ENCODE results near the gene ENTPD8. TPM values are rescaled to one million over a fixed set of nuclear protein-coding genes. Genes with fewer than 3 reads are reported as not detected.

ENTPD8 gene
- total and polyA plus RNA-seq, 2 of the 4 experiments (the other 2 are of a cell fraction), result 0.07 TPM; not detected in 1

DNA sequence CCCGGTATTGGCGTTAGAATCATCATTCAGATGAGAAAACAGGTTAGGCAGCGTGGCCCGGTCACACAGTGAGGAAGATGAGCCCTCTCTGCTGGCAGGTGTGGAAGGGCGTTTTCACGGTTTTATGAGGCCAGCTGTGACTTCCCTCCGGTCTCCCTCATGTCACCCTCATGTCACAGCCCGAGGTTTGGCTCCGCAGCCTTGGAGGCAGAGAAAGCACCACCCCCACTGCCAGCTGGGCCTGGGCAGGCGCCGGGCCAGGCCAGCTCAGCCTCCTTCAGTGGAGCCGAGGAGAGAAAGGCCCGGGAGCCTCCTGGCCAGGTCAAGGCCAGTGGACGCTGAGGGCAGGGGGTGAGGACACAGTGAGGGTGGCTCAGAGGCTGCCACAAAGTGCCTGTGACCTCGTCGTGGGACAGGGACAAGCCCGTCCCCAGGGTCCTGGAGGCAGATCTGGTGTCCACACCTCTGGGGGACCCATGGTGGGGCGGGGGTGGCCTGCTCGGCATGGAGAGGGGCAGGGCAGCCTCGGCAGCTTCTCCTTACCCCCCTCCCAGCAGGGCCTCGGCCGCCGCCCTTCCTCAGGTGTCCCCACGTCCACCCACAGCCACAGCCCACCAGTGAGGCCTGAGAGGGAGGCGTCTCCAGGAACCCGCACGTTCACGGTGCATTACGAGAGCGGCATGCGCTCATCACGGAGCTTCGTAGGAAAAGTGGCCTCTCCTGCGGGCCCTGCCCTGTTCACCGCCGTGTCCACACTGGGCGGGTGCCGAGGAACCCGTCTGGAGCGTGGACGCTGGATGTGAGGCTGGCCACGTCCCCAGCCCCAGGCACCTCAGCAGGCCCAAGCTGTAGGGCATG, 50.4 kb downstream of the ENTPD8 start:
- dilution Hi-C loops (cut with HindIII; ENCODE audit: low sequenced_read_pairs, unreplicated experiment) (no loop called here), in situ Hi-C loops (cut with MboI; ENCODE audit: low sequenced_read_pairs) (no loop called here)
- H2BK5ac ChIP-seq (ENCODE audit: low read depth, low read length, poor library complexity, severe bottlenecking), result no peak overlapping the region
- TF ChIP-seq USF2 (IDR thresholded peaks at IDR 0.05; ENCODE audit: low read depth, low read length), result no peak
- no peak for TF ChIP-seq CHD1 (IDR thresholded peaks at IDR 0.05; ENCODE audit: low read depth, low read length)
- no peak for TF ChIP-seq RCOR1 (IDR thresholded peaks at IDR 0.05; ENCODE audit: insufficient replicate concordance, low read length)
- no peak for TF ChIP-seq MXI1 (IDR thresholded peaks at IDR 0.05; ENCODE audit: borderline replicate concordance, low read depth, low read length)
- TF ChIP-seq SMC3 (IDR thresholded peaks at IDR 0.05; ENCODE audit: low read depth, low read length), result no peak
- no peak for TF ChIP-seq BHLHE40 (IDR thresholded peaks at IDR 0.05; ENCODE audit: low read depth, low read length)
- TF ChIP-seq FOS (IDR thresholded peaks at IDR 0.05; ENCODE audit: low read depth, low read length), result no peak
- no peak for TF ChIP-seq MAZ (IDR thresholded peaks at IDR 0.05; ENCODE audit: borderline replicate concordance, low read depth, low read length)
- no peak for TF ChIP-seq POLR2A (IDR thresholded peaks at IDR 0.05; ENCODE audit: low read depth, low read length)
- TF ChIP-seq CEBPB (IDR thresholded peaks at IDR 0.05; ENCODE audit: low read depth, low read length), result no peak
- no peak for TF ChIP-seq NFE2L2 (IDR thresholded peaks at IDR 0.05; ENCODE audit: low read depth, low read length)
- TF ChIP-seq, protein P1, sequence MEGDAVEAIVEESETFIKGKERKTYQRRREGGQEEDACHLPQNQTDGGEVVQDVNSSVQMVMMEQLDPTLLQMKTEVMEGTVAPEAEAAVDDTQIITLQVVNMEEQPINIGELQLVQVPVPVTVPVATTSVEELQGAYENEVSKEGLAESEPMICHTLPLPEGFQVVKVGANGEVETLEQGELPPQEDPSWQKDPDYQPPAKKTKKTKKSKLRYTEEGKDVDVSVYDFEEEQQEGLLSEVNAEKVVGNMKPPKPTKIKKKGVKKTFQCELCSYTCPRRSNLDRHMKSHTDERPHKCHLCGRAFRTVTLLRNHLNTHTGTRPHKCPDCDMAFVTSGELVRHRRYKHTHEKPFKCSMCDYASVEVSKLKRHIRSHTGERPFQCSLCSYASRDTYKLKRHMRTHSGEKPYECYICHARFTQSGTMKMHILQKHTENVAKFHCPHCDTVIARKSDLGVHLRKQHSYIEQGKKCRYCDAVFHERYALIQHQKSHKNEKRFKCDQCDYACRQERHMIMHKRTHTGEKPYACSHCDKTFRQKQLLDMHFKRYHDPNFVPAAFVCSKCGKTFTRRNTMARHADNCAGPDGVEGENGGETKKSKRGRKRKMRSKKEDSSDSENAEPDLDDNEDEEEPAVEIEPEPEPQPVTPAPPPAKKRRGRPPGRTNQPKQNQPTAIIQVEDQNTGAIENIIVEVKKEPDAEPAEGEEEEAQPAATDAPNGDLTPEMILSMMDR (conservative IDR thresholded peaks at IDR 0.05; ENCODE audit: low read depth, low read length), result no peak
- TF ChIP-seq ELK1 (IDR thresholded peaks at IDR 0.05; ENCODE audit: borderline replicate concordance, low read depth, low read length), result no peak
- TF ChIP-seq MAFK (IDR thresholded peaks at IDR 0.05; ENCODE audit: low read depth, low read length), result no peak
- no peak for TF ChIP-seq RAD21 (IDR thresholded peaks at IDR 0.05; ENCODE audit: low read length)

More for the DNA sequence above, 50.4 kb downstream of the ENTPD8 start:
- Histone ChIP-seq H2AK9ac (replicated peaks; ENCODE audit: low read depth, low read length, poor library complexity) (peak overlapping the region; percentile 37), H3K4me1 (ENCODE audit: control insufficient read depth, insufficient read depth, low read length) (peaks cover 7% of the 10 kb centered on the region; the same call in 1 of the 2 replicates), H3K56ac (ENCODE audit: extremely low read depth, insufficient read depth, low read length) (no peak overlapping the region), H2BK15ac (ENCODE audit: low read depth, low read length) (no peak overlapping the region), H3K79me1 (ENCODE audit: low read depth in 1 of 2, low read length in 2 of 2) (no peaks in the 10 kb centered on the region), H3K27ac (ENCODE audit: insufficient read depth, low read length) (no peak overlapping the region), H4K8ac (ENCODE audit: low read depth in 2 of 2, low read length in 2 of 2) (no peak overlapping the region), H2BK120ac (ENCODE audit: low read depth, low read length) (no peak overlapping the region), H4K91ac (ENCODE audit: insufficient read depth, low read depth, low read length) (no peak overlapping the region), H3K9me1 (ENCODE audit: insufficient read depth, low read length) (no peaks in the 10 kb centered on the region; the same call in 1 of the 2 replicates), H3K4ac (ENCODE audit: low read depth, low read length) (no peak overlapping the region), H3K36me3 (ENCODE audit: control insufficient read depth, insufficient read depth, low read length) (peaks cover 4% of the 10 kb centered on the region; the same call in 1 of the 2 replicates), H3K9me3 (ENCODE audit: control insufficient read depth, insufficient read depth, low read length) (no peaks in the 10 kb centered on the region), H4K5ac (ENCODE audit: low read depth, low read length) (no peak overlapping the region), H2AFZ (replicated peaks; ENCODE audit: low read length, poor library complexity) (no peak overlapping the region), H2BK20ac (ENCODE audit: low read depth, low read length) (no peak overlapping the region), H3K18ac (ENCODE audit: low read depth, low read length) (no peak overlapping the region), H3K4me3 (ENCODE audit: insufficient read depth, low read depth, low read length) (no peak overlapping the region), H4K20me1 (ENCODE audit: insufficient read depth, low read length) (peaks cover 3% of the 10 kb centered on the region), H3K23ac (ENCODE audit: low read depth, low read length) (no peak overlapping the region), H3K4me2 (ENCODE audit: low read depth, low read length) (no peak overlapping the region), H3K27me3 (ENCODE audit: control insufficient read depth, insufficient read depth, low read length) (no peaks in the 10 kb centered on the region), H2AK5ac (ENCODE audit: low read depth, low read length) (no peak overlapping the region), H3K14ac (replicated peaks; ENCODE audit: low read depth, low read length) (no peak overlapping the region), H3K9ac (ENCODE audit: low read depth, low read length) (no peak overlapping the region)
- 87% methylated on average over 29 of the region's 42 CpGs; no CpG with 5 or more reads in 1 of the 2 experiments for WGBS, 2 experiments (ENCODE audit: extremely low coverage in 2 of 2, insufficient read length in 1 of 2)
- DNase-seq (no peak), ATAC-seq (ENCODE audit: low read depth) (peak; percentile 74)
- no TSS peak for BruUV-seq (replicated peaks)
- intact Hi-C loops (cut with micrococcal nuclease), result no loop called here
- POLR2A ChIA-PET (ENCODE audit: unreplicated experiment), result no interaction called here
- CTCF ChIA-PET, result interaction anchor here (1.4 kb wide), 1 partner anchor 16 kb away, joined by 3 read pairs; no protein-coding TSS in a partner anchor

Data from IMR-90 (cell line).